OCI-LY3 (cell line): ENCODE measurements around the gene POTEG.
"Not testable (repeated sequence)": the region's sequence is repeated elsewhere in the genome, so short reads cannot be mapped to it uniquely, and the experiment has no call there.

Experiments
- EZH2phosphoT487 ChIP-seq: fragments of 200-600 bp; shearing (Covaris generic); IDR thresholded peaks from 2 replicates; pipeline ENCODE4 v1.6.1; 2018; ENCODE audit warnings: antibody characterized with exemption, mixed run types, low read depth
- TF ChIP-seq, protein P1 (sequence below): fragments of 200-600, 300-600 bp; sonication (generic); IDR thresholded peaks from 2 replicates; pipeline ENCODE4 v1.5.1; 2014; ENCODE audit warnings: antibody characterized with exemption, low read length, low read depth

DNA sequence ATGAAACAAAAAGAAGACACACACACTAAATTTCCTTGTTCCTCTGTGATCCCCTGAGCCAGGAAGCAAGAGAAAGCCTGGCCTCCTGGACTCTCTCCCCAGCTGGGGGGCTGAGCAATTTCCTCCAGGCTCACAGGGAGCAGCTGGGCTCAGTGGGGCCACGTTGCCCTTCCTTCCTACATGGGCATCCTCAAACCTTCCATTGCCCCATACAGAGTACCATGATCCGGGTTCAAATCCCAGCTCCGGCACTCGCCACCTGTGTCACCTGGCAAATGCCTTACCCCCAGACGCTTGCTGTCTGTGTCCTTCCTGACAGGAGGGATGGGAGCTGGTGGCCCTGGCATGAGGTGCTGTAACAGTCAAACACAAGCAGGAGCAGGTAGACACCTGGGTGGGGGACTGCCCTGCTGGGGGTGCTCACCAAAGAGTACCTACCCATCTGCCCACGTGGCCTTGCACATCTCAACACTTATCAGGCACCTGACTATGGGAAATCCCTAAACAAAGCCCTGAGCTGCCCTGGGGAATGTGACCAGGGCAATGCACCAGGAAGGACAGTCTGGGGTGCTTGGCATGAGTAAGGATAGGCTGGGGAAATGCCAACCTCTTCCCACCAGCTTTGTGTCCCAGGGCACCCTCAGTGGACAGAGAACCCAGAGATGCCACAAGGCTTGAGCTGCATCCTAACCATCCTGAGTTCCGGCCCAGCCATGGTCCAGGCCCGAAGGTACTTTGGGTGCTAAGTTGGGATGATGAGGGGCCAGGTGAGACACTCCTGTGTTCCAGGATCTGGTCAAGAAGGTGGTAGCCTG is 2.4 kb upstream of the POTEG start:
- TF ChIP-seq, protein P1, sequence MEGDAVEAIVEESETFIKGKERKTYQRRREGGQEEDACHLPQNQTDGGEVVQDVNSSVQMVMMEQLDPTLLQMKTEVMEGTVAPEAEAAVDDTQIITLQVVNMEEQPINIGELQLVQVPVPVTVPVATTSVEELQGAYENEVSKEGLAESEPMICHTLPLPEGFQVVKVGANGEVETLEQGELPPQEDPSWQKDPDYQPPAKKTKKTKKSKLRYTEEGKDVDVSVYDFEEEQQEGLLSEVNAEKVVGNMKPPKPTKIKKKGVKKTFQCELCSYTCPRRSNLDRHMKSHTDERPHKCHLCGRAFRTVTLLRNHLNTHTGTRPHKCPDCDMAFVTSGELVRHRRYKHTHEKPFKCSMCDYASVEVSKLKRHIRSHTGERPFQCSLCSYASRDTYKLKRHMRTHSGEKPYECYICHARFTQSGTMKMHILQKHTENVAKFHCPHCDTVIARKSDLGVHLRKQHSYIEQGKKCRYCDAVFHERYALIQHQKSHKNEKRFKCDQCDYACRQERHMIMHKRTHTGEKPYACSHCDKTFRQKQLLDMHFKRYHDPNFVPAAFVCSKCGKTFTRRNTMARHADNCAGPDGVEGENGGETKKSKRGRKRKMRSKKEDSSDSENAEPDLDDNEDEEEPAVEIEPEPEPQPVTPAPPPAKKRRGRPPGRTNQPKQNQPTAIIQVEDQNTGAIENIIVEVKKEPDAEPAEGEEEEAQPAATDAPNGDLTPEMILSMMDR = not testable (repeated sequence)
- TF ChIP-seq EZH2phosphoT487 = not testable (repeated sequence)
